ENCODE results near the gene DBNDD2. TPM values are rescaled to one million over a fixed set of nuclear protein-coding genes. Genes with fewer than 3 reads are reported as not detected.

The DBNDD2 gene
- total RNA-seq, 2 experiments from 2014 or later = 18.1 to 20.1 TPM

DNA sequence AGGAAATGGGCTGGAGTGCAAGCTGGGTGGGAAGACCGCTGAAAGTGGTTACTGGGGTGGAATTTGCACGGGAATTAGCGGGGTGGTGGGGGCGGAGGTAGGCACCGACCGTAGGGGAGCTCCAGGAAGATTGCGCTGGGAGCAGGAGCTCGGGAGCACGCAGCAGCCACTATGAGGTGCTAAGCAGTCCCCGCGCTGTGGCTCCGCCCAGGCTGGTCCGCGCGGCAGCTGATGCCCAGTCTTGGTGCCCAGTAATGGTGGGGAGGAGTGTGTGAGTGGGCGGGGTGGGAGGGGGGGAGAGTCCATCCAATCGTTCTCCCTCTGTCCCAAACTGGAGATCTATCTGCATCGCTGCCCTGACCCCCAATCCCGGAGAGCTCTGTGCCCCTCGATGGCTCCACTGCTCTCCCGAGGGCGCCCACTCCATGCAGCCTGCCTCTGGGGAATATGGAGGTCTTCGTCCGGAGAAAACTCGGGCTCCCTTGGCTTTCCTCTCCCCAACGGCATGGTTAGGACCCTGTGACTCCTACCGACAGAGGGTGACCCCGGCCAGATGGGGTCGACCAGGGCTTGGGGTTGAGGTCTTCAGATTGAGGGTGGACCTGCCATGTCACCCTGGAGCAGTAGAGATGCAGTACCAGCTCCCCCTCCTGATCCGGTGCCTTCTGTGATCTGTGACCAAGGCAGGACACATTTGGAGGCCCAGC, 35.3 kb upstream of the DBNDD2 start:
- DNase-seq = no peak
- peak overlapping the region; percentile 86 for H3K27ac Mint-ChIP-seq
- peaks cover 30% of the 10 kb centered on the region for H3K4me1 Mint-ChIP-seq
- H3K9me3 Mint-ChIP-seq = no peaks in the 10 kb centered on the region
- peaks cover 6% of the 10 kb centered on the region for H3K36me3 Mint-ChIP-seq
- H3K4me3 Mint-ChIP-seq = peak overlapping the region; percentile 80
- H3K27me3 Mint-ChIP-seq = no peaks in the 10 kb centered on the region

DNA sequence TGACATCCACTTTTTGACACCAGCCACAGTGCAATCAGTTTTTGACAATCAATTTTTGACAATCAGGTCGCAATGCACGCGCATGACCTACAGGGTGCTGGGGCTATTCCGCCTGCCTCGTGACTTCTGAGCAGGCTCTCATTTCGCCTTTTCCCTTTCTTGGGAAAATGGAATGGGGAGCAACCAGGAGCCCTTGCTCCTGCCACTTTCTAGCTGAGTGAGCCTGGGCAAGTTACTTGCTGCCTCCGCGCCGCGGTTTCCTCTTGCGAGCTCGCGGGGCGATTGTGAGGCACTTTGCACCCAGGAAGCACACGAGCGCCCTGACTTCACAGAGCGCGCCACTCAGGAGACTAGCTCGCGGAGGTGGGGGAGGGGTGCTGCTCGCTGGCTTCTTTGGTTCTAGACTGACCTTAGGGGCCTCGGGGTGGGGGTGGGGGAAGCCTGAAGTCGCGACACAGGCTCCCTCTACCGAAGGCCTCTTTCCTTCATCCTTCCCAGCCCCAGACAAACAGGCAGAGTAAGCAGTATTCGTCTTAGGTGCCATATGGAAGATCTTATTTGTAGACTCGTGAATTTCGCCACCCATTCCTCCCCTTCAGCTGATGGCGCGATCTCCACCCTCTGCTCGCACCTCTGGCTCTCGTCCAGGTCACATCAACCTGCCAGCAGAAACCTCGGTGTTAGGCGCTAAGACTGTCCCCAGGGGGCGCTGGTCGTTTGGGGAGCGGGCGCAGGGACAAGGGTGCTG, 34.6 kb upstream of the DBNDD2 start:
- peaks cover 7% of the 10 kb centered on the region for H3K36me3 Mint-ChIP-seq
- no peaks in the 10 kb centered on the region for H3K9me3 Mint-ChIP-seq
- no peaks in the 10 kb centered on the region for H3K27me3 Mint-ChIP-seq
- peak overlapping the region; percentile 80 for H3K4me3 Mint-ChIP-seq
- peak; percentile 89 for DNase-seq
- peaks cover 23% of the 10 kb centered on the region for H3K4me1 Mint-ChIP-seq
- H3K27ac Mint-ChIP-seq = peak overlapping the region; percentile 86

DNA sequence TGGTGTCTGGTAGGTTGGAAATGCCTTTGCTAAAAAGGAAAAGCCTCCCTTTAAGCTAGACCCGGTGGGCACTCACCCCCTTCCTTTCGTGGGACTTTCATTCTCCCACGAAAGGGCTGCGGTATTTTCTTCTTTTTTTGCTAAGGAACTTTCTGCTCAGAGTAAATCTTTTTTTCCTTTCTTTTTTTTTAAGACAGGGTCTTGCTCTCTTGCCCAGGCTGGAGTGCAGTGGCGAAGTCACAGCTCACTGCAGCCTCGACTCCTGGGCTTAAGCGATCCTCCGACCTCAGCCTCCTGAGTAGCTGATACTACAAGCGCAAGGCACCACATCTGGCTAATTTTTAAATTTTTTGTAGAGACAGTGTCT, 34.0 kb upstream of the DBNDD2 start:
- peak overlapping the region; percentile 80 for H3K4me3 Mint-ChIP-seq
- H3K9me3 Mint-ChIP-seq = no peaks in the 10 kb centered on the region
- peaks cover 7% of the 10 kb centered on the region for H3K36me3 Mint-ChIP-seq
- no peaks in the 10 kb centered on the region for H3K27me3 Mint-ChIP-seq
- no peak for DNase-seq
- peak overlapping the region; percentile 86 for H3K27ac Mint-ChIP-seq
- peaks cover 19% of the 10 kb centered on the region for H3K4me1 Mint-ChIP-seq

DNA sequence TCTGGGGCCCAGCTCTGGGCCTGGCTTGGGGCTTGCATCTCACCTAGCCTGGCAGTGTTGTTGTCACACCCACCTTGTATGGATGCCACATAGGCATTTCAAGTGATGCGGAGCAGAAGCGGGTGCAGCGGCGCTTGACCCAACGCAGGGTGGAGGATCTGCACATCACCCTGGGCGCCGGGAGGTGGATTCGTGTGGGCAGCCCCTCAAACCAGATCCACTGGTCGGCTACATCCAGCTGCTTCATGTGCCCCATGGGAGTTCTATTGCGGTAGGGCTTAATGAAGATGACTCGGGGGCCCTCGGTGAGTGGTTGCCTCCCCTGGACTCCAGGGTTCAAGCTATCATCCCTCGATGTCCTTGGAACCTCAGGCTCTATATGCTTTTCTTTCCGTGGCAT, 33.1 kb upstream of the DBNDD2 start:
- Mint-ChIP-seq H3K27ac (no peak overlapping the region), H3K36me3 (peaks cover 7% of the 10 kb centered on the region), H3K4me3 (no peak overlapping the region)

GRCh38 chr20:45377269-45377668, 30.8 kb upstream of the DBNDD2 start:
- Mint-ChIP-seq H3K4me1 (peaks cover 21% of the 10 kb centered on the region), H3K36me3 (peaks cover 10% of the 10 kb centered on the region), H3K27me3 (no peaks in the 10 kb centered on the region), H3K27ac (no peak overlapping the region), H3K4me3 (no peak overlapping the region), H3K9me3 (no peaks in the 10 kb centered on the region)
- no peak for DNase-seq

More for the DNA sequence above, 33.1 kb upstream of the DBNDD2 start:
- no peak for DNase-seq
- H3K9me3 Mint-ChIP-seq = no peaks in the 10 kb centered on the region
- no peaks in the 10 kb centered on the region for H3K27me3 Mint-ChIP-seq
- H3K4me1 Mint-ChIP-seq = peaks cover 22% of the 10 kb centered on the region

GRCh38 chr20:45378191-45378590, 29.9 kb upstream of the DBNDD2 start, which contains the start of gene TP53TG5:
Gene TP53TG5, minus strand, starts transcription at chr20:45378325. Its CDS starts 89 bp downstream, at chr20:45378236.
- Mint-ChIP-seq H3K27ac (no peak within 1 kb of the TSS), H3K4me3 (no peak within 1 kb of the TSS), H3K36me3 (peaks cover 10% of the 10 kb centered on the region), H3K27me3 (no peaks in the 10 kb centered on the region), H3K4me1 (peaks cover 14% of the 10 kb centered on the region), H3K9me3 (no peaks in the 10 kb centered on the region)
- no peak for DNase-seq

- peaks cover 16% of the 10 kb centered on the region for H3K36me3 Mint-ChIP-seq
- no peak for DNase-seq
- no peak overlapping the region for H3K27ac Mint-ChIP-seq
- peaks cover 6% of the 10 kb centered on the region for H3K9me3 Mint-ChIP-seq
- peaks cover 11% of the 10 kb centered on the region for H3K4me1 Mint-ChIP-seq
- no peak overlapping the region for H3K4me3 Mint-ChIP-seq
- H3K27me3 Mint-ChIP-seq = no peaks in the 10 kb centered on the region
These were observed 20.8 kb upstream of the DBNDD2 start for GRCh38 chr20:45387274-45387673.

GRCh38 chr20:45390931-45391330, 17.2 kb upstream of the DBNDD2 start:
- Mint-ChIP-seq H3K27me3 (no peaks in the 10 kb centered on the region), H3K4me1 (peaks cover 11% of the 10 kb centered on the region), H3K4me3 (no peak overlapping the region), H3K9me3 (peaks cover 6% of the 10 kb centered on the region), H3K27ac (no peak overlapping the region), H3K36me3 (peaks cover 14% of the 10 kb centered on the region)
- DNase-seq = no peak

DNA sequence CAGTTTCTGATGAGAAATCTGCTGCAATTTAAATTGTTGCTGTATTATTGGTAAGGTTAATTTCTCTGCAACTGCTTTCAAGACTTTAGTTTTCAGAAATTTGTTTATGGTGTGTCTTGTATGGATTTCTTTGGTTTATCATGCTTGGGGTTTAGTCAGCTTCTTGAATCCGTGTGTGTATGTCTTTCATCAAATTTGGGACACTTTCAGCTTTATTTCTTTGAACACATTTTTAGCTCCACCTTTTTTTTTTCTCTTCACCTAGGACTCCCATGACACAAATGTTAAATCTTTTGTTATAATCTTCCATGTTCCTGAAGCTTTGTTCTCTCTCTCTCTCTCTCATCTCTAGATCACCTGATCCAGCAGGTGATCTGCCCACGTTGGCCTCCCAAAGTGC, 16.5 kb upstream of the DBNDD2 start:
- Mint-ChIP-seq H3K27ac (no peak overlapping the region), H3K4me3 (no peak overlapping the region), H3K36me3 (peaks cover 12% of the 10 kb centered on the region)

GRCh38 chr20:45392733-45393132, 15.4 kb upstream of the DBNDD2 start:
- Mint-ChIP-seq H3K27me3 (no peaks in the 10 kb centered on the region), H3K27ac (no peak overlapping the region), H3K4me3 (no peak overlapping the region), H3K4me1 (peaks cover 8% of the 10 kb centered on the region), H3K36me3 (peaks cover 5% of the 10 kb centered on the region), H3K9me3 (no peaks in the 10 kb centered on the region)
- DNase-seq = no peak

More for the DNA sequence above, 16.5 kb upstream of the DBNDD2 start:
- Mint-ChIP-seq H3K9me3 (peaks cover 6% of the 10 kb centered on the region), H3K27me3 (no peaks in the 10 kb centered on the region), H3K4me1 (peaks cover 11% of the 10 kb centered on the region)
- DNase-seq = no peak

GRCh38 chr20:45394221-45395113, 13.6 kb upstream of the DBNDD2 start:
- H3K27ac Mint-ChIP-seq = no peak overlapping the region
- no peak overlapping the region for H3K4me3 Mint-ChIP-seq

GRCh38 chr20:45395114-45395415, 13.0 kb upstream of the DBNDD2 start:
- DNase-seq = no peak
- Mint-ChIP-seq H3K4me3 (no peak overlapping the region), H3K27me3 (no peaks in the 10 kb centered on the region), H3K27ac (no peak overlapping the region), H3K36me3 (peaks cover 9% of the 10 kb centered on the region), H3K4me1 (peaks cover 8% of the 10 kb centered on the region), H3K9me3 (peaks cover 6% of the 10 kb centered on the region)

More at GRCh38 chr20:45394221-45395113, 13.6 kb upstream of the DBNDD2 start:
- no peak for DNase-seq
- Mint-ChIP-seq H3K9me3 (peaks cover 2% of the 10 kb centered on the region), H3K4me1 (peaks cover 8% of the 10 kb centered on the region), H3K27me3 (no peaks in the 10 kb centered on the region), H3K36me3 (peaks cover 3% of the 10 kb centered on the region)

- Mint-ChIP-seq H3K36me3 (peaks cover 30% of the 10 kb centered on the region), H3K27ac (no peak overlapping the region), H3K4me1 (no peaks in the 10 kb centered on the region), H3K4me3 (no peak overlapping the region), H3K9me3 (peaks cover 19% of the 10 kb centered on the region), H3K27me3 (peaks cover 3% of the 10 kb centered on the region)
- no peak for DNase-seq
These were observed 9.1 kb upstream of the DBNDD2 start for GRCh38 chr20:45399018-45399417.

DNA sequence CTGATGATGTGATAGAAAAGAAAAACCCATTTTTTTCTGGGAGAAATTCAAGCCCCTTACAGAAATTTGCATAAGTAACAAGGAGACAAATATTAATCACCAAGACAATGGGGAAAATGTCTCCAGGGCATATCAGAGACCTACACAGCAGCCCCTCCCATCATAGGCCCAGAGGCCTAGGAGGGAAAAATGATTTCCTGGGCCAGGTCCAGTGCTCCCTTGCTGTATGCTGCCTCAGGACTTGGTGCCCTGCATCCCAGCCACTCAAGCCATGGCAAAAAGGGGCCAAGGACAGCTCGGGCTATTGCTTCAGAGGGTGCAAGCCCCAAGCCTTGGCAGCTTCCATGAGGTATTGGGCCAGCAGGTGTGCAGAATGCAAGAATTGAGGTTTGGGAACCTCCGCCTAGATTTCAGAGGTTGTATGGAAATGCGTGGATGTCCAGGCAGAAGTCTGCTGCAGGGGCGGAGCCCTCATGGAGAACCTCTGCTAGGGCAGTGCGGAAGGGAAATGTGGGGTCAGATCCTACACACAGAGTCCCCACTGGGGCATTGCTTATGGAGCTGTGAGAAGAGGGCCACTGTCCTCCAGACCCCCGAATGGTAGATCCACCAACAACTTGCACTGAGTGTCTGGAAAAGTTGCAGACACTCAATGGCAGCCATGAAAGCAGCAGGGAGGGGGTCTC, 7.6 kb upstream of the DBNDD2 start:
- no peak overlapping the region for H3K4me3 Mint-ChIP-seq

More for the DNA sequence above, 7.6 kb upstream of the DBNDD2 start:
- H3K9me3 Mint-ChIP-seq = peaks cover 19% of the 10 kb centered on the region
- H3K27ac Mint-ChIP-seq = no peak overlapping the region
- H3K4me1 Mint-ChIP-seq = peaks cover 5% of the 10 kb centered on the region
- H3K27me3 Mint-ChIP-seq = peaks cover 3% of the 10 kb centered on the region
- peaks cover 30% of the 10 kb centered on the region for H3K36me3 Mint-ChIP-seq
- DNase-seq = no peak
